Measurements from ENCODE around the gene FYN.

The FYN gene

GRCh38 chr6:111720931-111721496 lies 152.2 kb downstream of the FYN start:
- Histone ChIP-seq H3K9ac (ENCODE audit: low read depth, low read length) (no peak overlapping the region), H3K27ac (ENCODE audit: low read depth, low read length) (no peak overlapping the region), H3K27me3 (ENCODE audit: control insufficient read depth, insufficient read depth, low read length) (no peaks in the 10 kb centered on the region), H3K4me3 (ENCODE audit: low read depth, low read length) (no peak overlapping the region), H3K9me3 (ENCODE audit: control insufficient read depth, insufficient read depth, low read length) (no peaks in the 10 kb centered on the region), H3K4me1 (ENCODE audit: control insufficient read depth, insufficient read depth, low read length) (peaks cover 3% of the 10 kb centered on the region; the same call in 1 of the 2 replicates), H3K36me3 (ENCODE audit: control insufficient read depth, insufficient read depth, low read length) (peaks cover 24% of the 10 kb centered on the region)

GRCh38 chr6:111718990-111719389 lies 154.3 kb downstream of the FYN start:
- Histone ChIP-seq H3K4me3 (ENCODE audit: low read depth, low read length) (no peak overlapping the region), H3K4me1 (ENCODE audit: control insufficient read depth, insufficient read depth, low read length) (peaks cover 3% of the 10 kb centered on the region; the same call in 1 of the 2 replicates), H3K9me3 (ENCODE audit: control insufficient read depth, insufficient read depth, low read length) (no peaks in the 10 kb centered on the region), H3K27me3 (ENCODE audit: control insufficient read depth, insufficient read depth, low read length) (no peaks in the 10 kb centered on the region), H3K36me3 (ENCODE audit: control insufficient read depth, insufficient read depth, low read length) (peaks cover 30% of the 10 kb centered on the region), H3K9ac (ENCODE audit: low read depth, low read length) (no peak overlapping the region), H3K27ac (ENCODE audit: low read depth, low read length) (no peak overlapping the region)

GRCh38 chr6:111718326-111718725 lies 154.9 kb downstream of the FYN start:
- H3K9ac ChIP-seq (ENCODE audit: low read depth, low read length): no peak overlapping the region
- no peak overlapping the region for H3K4me3 ChIP-seq (ENCODE audit: low read depth, low read length)
- no peak overlapping the region for H3K27ac ChIP-seq (ENCODE audit: low read depth, low read length)
- H3K9me3 ChIP-seq (ENCODE audit: control insufficient read depth, insufficient read depth, low read length): no peaks in the 10 kb centered on the region
- H3K36me3 ChIP-seq (ENCODE audit: control insufficient read depth, insufficient read depth, low read length): peaks cover 37% of the 10 kb centered on the region
- H3K27me3 ChIP-seq (ENCODE audit: control insufficient read depth, insufficient read depth, low read length): no peaks in the 10 kb centered on the region
- peaks cover 3% of the 10 kb centered on the region; the same call in 1 of the 2 replicates for H3K4me1 ChIP-seq (ENCODE audit: control insufficient read depth, insufficient read depth, low read length)

DNA sequence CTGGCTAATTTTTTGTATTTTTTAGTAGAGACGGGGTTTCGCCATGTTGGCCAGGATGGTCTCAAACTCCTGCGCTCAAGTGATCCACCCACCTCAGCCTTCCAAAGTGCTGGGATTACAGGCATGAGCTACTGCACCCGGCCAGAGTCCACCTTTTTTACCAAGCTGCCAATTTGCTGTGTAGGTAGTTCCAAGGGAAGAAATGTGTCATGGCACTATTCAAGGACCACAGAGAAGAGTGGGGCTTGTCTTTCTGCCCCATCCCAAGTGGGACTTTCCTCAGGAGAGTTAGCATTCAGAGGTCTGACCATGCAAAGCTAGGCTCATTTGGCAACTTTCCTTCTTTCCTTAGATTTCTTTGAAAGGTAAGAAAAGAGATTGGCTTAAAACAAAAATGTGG lies 155.6 kb downstream of the FYN start:
- Histone ChIP-seq H3K4me1 (ENCODE audit: control insufficient read depth, insufficient read depth, low read length) (peaks cover 2% of the 10 kb centered on the region; the same call in 1 of the 2 replicates), H3K9ac (ENCODE audit: low read depth, low read length) (no peak overlapping the region), H3K9me3 (ENCODE audit: control insufficient read depth, insufficient read depth, low read length) (no peaks in the 10 kb centered on the region), H3K36me3 (ENCODE audit: control insufficient read depth, insufficient read depth, low read length) (peaks cover 44% of the 10 kb centered on the region), H3K27me3 (ENCODE audit: control insufficient read depth, insufficient read depth, low read length) (no peaks in the 10 kb centered on the region), H3K27ac (ENCODE audit: low read depth, low read length) (no peak overlapping the region), H3K4me3 (ENCODE audit: low read depth, low read length) (no peak overlapping the region)

- Histone ChIP-seq H3K4me1 (ENCODE audit: control insufficient read depth, insufficient read depth, low read length) (peaks cover 13% of the 10 kb centered on the region), H3K36me3 (ENCODE audit: control insufficient read depth, insufficient read depth, low read length) (peaks cover 46% of the 10 kb centered on the region)
These were observed 156.9 kb downstream of the FYN start for GRCh38 chr6:111716325-111716724.

GRCh38 chr6:111715321-111715720 lies 157.9 kb downstream of the FYN start:
- H3K27ac ChIP-seq (ENCODE audit: low read depth, low read length): no peak overlapping the region

More at GRCh38 chr6:111716325-111716724, 156.9 kb downstream of the FYN start:
- Histone ChIP-seq H3K4me3 (ENCODE audit: low read depth, low read length) (no peak overlapping the region), H3K27me3 (ENCODE audit: control insufficient read depth, insufficient read depth, low read length) (no peaks in the 10 kb centered on the region), H3K9ac (ENCODE audit: low read depth, low read length) (no peak overlapping the region), H3K9me3 (ENCODE audit: control insufficient read depth, insufficient read depth, low read length) (no peaks in the 10 kb centered on the region), H3K27ac (ENCODE audit: low read depth, low read length) (no peak overlapping the region)

GRCh38 chr6:111714416-111715270 lies 158.6 kb downstream of the FYN start:
- Histone ChIP-seq H3K9ac (ENCODE audit: low read depth, low read length) (no peak overlapping the region), H3K9me3 (ENCODE audit: control insufficient read depth, insufficient read depth, low read length) (no peaks in the 10 kb centered on the region), H3K4me3 (ENCODE audit: low read depth, low read length) (no peak overlapping the region), H3K4me1 (ENCODE audit: control insufficient read depth, insufficient read depth, low read length) (peaks cover 18% of the 10 kb centered on the region), H3K36me3 (ENCODE audit: control insufficient read depth, insufficient read depth, low read length) (peaks cover 42% of the 10 kb centered on the region), H3K27ac (ENCODE audit: low read depth, low read length) (no peak overlapping the region), H3K27me3 (ENCODE audit: control insufficient read depth, insufficient read depth, low read length) (no peaks in the 10 kb centered on the region)

More at GRCh38 chr6:111715321-111715720, 157.9 kb downstream of the FYN start:
- H3K27me3 ChIP-seq (ENCODE audit: control insufficient read depth, insufficient read depth, low read length): no peaks in the 10 kb centered on the region
- peaks cover 15% of the 10 kb centered on the region for H3K4me1 ChIP-seq (ENCODE audit: control insufficient read depth, insufficient read depth, low read length)
- H3K36me3 ChIP-seq (ENCODE audit: control insufficient read depth, insufficient read depth, low read length): peaks cover 46% of the 10 kb centered on the region
- H3K9me3 ChIP-seq (ENCODE audit: control insufficient read depth, insufficient read depth, low read length): no peaks in the 10 kb centered on the region
- no peak overlapping the region for H3K4me3 ChIP-seq (ENCODE audit: low read depth, low read length)
- no peak overlapping the region for H3K9ac ChIP-seq (ENCODE audit: low read depth, low read length)

DNA sequence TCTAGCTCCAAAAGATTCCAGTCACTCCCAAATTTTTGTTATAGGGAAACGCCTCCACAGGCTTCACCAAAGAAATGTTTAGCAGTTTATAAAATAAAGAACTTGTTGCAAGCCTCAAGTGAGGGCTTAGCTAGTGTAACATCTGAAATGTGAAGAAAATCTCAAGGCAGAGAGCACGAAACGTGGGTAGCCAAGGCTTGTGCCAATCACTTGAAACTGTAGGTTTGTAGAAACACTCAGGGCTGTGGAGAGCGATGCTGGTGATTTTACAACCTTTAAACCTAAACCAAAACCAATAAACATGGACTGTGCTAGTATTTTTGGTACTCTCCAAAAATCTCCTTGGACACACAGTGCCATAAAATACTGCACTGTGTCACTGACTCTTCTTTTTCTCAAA lies 159.4 kb downstream of the FYN start:
- Histone ChIP-seq H3K4me3 (ENCODE audit: low read depth, low read length) (no peak overlapping the region), H3K4me1 (ENCODE audit: control insufficient read depth, insufficient read depth, low read length) (peaks cover 18% of the 10 kb centered on the region), H3K27ac (ENCODE audit: low read depth, low read length) (no peak overlapping the region), H3K9ac (ENCODE audit: low read depth, low read length) (no peak overlapping the region), H3K9me3 (ENCODE audit: control insufficient read depth, insufficient read depth, low read length) (no peaks in the 10 kb centered on the region), H3K36me3 (ENCODE audit: control insufficient read depth, insufficient read depth, low read length) (peaks cover 34% of the 10 kb centered on the region), H3K27me3 (ENCODE audit: control insufficient read depth, insufficient read depth, low read length) (no peaks in the 10 kb centered on the region)

DNA sequence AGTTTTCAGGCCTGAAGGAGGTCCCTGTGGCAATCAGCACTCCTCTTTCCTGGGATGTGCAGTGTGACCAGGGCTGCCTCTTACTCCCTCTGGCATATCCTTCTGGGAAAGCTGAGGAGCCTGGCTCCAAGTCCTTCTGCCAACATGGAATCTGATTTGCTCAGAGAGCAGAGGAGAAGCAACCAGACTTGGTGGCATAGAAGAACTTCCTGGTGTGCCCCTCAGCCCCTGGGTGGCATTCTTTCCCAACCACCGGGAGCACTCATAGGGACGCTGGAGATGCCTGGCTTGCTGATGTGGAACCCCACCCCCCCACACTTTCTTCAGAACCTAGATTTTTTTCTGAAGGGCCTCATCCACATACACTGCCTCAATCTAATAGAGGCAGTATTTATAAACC lies 160.0 kb downstream of the FYN start:
- peaks cover 18% of the 10 kb centered on the region for H3K4me1 ChIP-seq (ENCODE audit: control insufficient read depth, insufficient read depth, low read length)
- H3K4me3 ChIP-seq (ENCODE audit: low read depth, low read length): no peak overlapping the region
- H3K9ac ChIP-seq (ENCODE audit: low read depth, low read length): no peak overlapping the region
- H3K27ac ChIP-seq (ENCODE audit: low read depth, low read length): no peak overlapping the region
- H3K27me3 ChIP-seq (ENCODE audit: control insufficient read depth, insufficient read depth, low read length): no peaks in the 10 kb centered on the region
- H3K36me3 ChIP-seq (ENCODE audit: control insufficient read depth, insufficient read depth, low read length): peaks cover 28% of the 10 kb centered on the region
- H3K9me3 ChIP-seq (ENCODE audit: control insufficient read depth, insufficient read depth, low read length): no peaks in the 10 kb centered on the region

DNA sequence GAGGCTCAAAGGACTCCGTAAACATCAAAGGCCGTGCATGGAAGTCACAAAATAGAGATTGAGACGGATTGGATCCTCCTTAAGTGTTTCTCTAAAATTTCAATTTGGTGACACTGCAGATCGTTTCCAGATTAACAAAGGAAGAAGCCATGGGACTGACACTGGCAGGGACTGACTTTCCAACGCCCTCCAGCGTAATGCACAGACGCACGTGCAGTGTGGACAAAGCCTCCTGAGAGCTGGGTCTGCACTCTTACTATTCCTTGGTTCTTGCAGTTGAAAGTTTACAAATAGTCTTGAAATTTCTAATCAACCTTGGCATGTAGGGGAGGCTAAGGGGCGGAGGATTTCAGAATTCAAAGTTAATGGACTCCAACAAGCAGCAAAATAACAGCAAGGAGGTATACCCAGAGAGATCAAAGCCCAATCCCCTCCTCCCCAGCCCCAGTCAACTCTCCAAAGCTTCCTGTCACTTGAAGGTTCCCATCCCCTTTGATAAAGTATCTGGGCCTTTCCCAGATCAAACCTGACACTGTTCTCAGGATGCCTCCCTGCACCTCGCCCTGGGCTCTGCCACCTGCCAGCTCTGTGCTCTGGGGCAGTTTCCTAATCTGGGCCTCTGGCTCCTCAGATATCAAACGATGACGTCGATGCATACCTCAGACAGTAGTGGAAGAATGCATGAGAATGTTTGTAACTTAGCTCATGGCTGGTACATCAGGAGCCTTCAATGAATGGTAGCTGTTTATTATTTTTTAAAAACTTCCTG lies 161.1 kb downstream of the FYN start:
- Histone ChIP-seq H3K9ac (ENCODE audit: low read depth, low read length) (no peak overlapping the region), H3K9me3 (ENCODE audit: control insufficient read depth, insufficient read depth, low read length) (no peaks in the 10 kb centered on the region), H3K36me3 (ENCODE audit: control insufficient read depth, insufficient read depth, low read length) (peaks cover 22% of the 10 kb centered on the region), H3K4me1 (ENCODE audit: control insufficient read depth, insufficient read depth, low read length) (peaks cover 18% of the 10 kb centered on the region), H3K4me3 (ENCODE audit: low read depth, low read length) (no peak overlapping the region), H3K27me3 (ENCODE audit: control insufficient read depth, insufficient read depth, low read length) (no peaks in the 10 kb centered on the region), H3K27ac (ENCODE audit: low read depth, low read length) (no peak overlapping the region)

- H3K9me3 ChIP-seq (ENCODE audit: control insufficient read depth, insufficient read depth, low read length): no peaks in the 10 kb centered on the region
- peaks cover 18% of the 10 kb centered on the region for H3K4me1 ChIP-seq (ENCODE audit: control insufficient read depth, insufficient read depth, low read length)
- peaks cover 22% of the 10 kb centered on the region for H3K36me3 ChIP-seq (ENCODE audit: control insufficient read depth, insufficient read depth, low read length)
- no peak overlapping the region for H3K4me3 ChIP-seq (ENCODE audit: low read depth, low read length)
- no peak overlapping the region for H3K27ac ChIP-seq (ENCODE audit: low read depth, low read length)
- H3K9ac ChIP-seq (ENCODE audit: low read depth, low read length): no peak overlapping the region
- no peaks in the 10 kb centered on the region for H3K27me3 ChIP-seq (ENCODE audit: control insufficient read depth, insufficient read depth, low read length)
These were observed 161.8 kb downstream of the FYN start for GRCh38 chr6:111711476-111711875.

Data from HUES48 (cell line).